ENCODE data around the gene ACOXL.

GRCh38 chr2:111167863-111168162 is 435.4 kb downstream of the ACOXL start:
- TF ChIP-seq, protein P1, sequence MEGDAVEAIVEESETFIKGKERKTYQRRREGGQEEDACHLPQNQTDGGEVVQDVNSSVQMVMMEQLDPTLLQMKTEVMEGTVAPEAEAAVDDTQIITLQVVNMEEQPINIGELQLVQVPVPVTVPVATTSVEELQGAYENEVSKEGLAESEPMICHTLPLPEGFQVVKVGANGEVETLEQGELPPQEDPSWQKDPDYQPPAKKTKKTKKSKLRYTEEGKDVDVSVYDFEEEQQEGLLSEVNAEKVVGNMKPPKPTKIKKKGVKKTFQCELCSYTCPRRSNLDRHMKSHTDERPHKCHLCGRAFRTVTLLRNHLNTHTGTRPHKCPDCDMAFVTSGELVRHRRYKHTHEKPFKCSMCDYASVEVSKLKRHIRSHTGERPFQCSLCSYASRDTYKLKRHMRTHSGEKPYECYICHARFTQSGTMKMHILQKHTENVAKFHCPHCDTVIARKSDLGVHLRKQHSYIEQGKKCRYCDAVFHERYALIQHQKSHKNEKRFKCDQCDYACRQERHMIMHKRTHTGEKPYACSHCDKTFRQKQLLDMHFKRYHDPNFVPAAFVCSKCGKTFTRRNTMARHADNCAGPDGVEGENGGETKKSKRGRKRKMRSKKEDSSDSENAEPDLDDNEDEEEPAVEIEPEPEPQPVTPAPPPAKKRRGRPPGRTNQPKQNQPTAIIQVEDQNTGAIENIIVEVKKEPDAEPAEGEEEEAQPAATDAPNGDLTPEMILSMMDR (IDR thresholded peaks at IDR 0.05) = no peak
- no peak for TF ChIP-seq POLR2A (IDR thresholded peaks at IDR 0.05)
